HepG2 (cell line): ENCODE measurements around the gene C9orf43. TPM values are rescaled to one million over a fixed set of nuclear protein-coding genes. Genes with fewer than 3 reads are reported as not detected.

Experiments
- ATAC-seq: fragments of 200-7000 bp; cut with Tn5 transposase; 3 replicates; pipeline ENCODE4 v1.9.1; 2020; ENCODE audit warnings: mild to moderate bottlenecking, moderate library complexity
- BruUV-seq: library from RNA; stranded (reverse); fragments of 400-500 nt; replicated peaks from 2 replicates; lab custom pipeline; 2021; lab: Mats Ljungman, UMichigan
- CTCF ChIA-PET: fragments of 300-600 bp; formaldehyde crosslinking; extraction: SDS; loops from one replicate; lab custom pipeline; 2021; ENCODE audit warnings: low total read pairs, inconsistent platforms, low intra/inter-chr PET ratio; lab: Yijun Ruan, JAX
- POLR2A ChIA-PET: fragments of 350-600 bp; sonication (Branson Sonifier 250); formaldehyde crosslinking; loops from one replicate; lab custom pipeline; 2020; ENCODE audit warnings: antibody characterized with exemption, inconsistent platforms; lab: Yijun Ruan, JAX
- DNase-seq: peaks from one replicate; pipeline ENCODE4 v3.0.0-alpha.2; 2015; ENCODE audit warnings: low spot score
- FAIRE-seq: peaks from 3 replicates; lab custom pipeline; 2011; peaks lifted over from hg19 to GRCh38; lab: Jason Lieb, UNC
- H2AFZ ChIP-seq: one replicate; pipeline ENCODE4 v1.6.1; 2011; ENCODE audit warnings: low read length, inconsistent platforms
- H3K27ac ChIP-seq: fragments of 300-600 bp; 3 replicates; pipeline ENCODE4 v1.8.0; 2011; ENCODE audit warnings: mixed run types, mild to moderate bottlenecking, mixed read lengths, low read length, inconsistent platforms; ENCODE audit not compliant: insufficient read depth; ENCODE audit errors: extremely low read length
- H3K27me3 ChIP-seq, 2 experiments: fragments of 200-600 bp in 1 of 2; 2 replicates in 1 of 2; 3 replicates in 1 of 2; pipeline versions ENCODE4 v1.6.0 to v1.8.0; 2011; ENCODE audit warnings: low read length in 2 of 2, mild to moderate bottlenecking in 2 of 2, moderate library complexity in 2 of 2, inconsistent platforms in 1 of 2; ENCODE audit not compliant: insufficient read depth in 2 of 2, control insufficient read depth in 1 of 2
- H3K36me3 ChIP-seq, 2 experiments: fragments of 200-600 bp in 1 of 2; replicated peaks in 1 of 2; 2 replicates in 1 of 2; 3 replicates in 1 of 2; pipeline versions ENCODE4 v1.5.1 to v1.8.0; 2011; ENCODE audit warnings: low read length in 2 of 2, inconsistent platforms in 1 of 2; ENCODE audit not compliant: insufficient read depth in 2 of 2, control insufficient read depth in 1 of 2
- H3K4me1 ChIP-seq: 2 replicates; pipeline ENCODE4 v1.5.1; 2012; ENCODE audit warnings: low read length, inconsistent platforms; ENCODE audit not compliant: insufficient read depth
- H3K4me2 ChIP-seq: 2 replicates; pipeline ENCODE4 v1.6.0; 2011; ENCODE audit warnings: low read depth, low read length, inconsistent platforms
- H3K4me3 ChIP-seq, 3 experiments: fragments of 200-600 bp in 1 of 3; sonication (generic), shearing (Covaris generic) in 1 of 3; replicated peaks in 1 of 3; 2 replicates each; pipeline ENCODE4 v1.5.1; 2011 to 2016; ENCODE audit warnings: low read length in 3 of 3, inconsistent platforms in 2 of 3, low read depth in 2 of 3, mild to moderate bottlenecking in 2 of 3, control low read depth in 1 of 3, mixed read lengths in 1 of 3; ENCODE audit not compliant: insufficient read depth in 1 of 3
- H3K79me2 ChIP-seq: one replicate; pipeline ENCODE4 v1.6.1; 2011; ENCODE audit warnings: low read length, inconsistent platforms; ENCODE audit not compliant: insufficient read depth
- H3K9ac ChIP-seq: 2 replicates; pipeline ENCODE4 v1.6.0; 2011; ENCODE audit warnings: mild to moderate bottlenecking, low read depth, low read length, inconsistent platforms; ENCODE audit not compliant: insufficient read depth
- H3K9me3 ChIP-seq: 2 replicates; pipeline ENCODE4 v1.5.1; 2012; ENCODE audit warnings: mild to moderate bottlenecking, low read length
- H4K20me1 ChIP-seq: 2 replicates; pipeline ENCODE4 v1.6.0; 2011; ENCODE audit warnings: inconsistent platforms, mild to moderate bottlenecking, low read length, moderate library complexity; ENCODE audit not compliant: insufficient read depth
- ATM ChIP-seq: fragments of 450-650 bp; IDR thresholded peaks from 2 replicates; pipeline ENCODE4 v1.7.1; 2017; ENCODE audit warnings: mild to moderate bottlenecking, borderline replicate concordance
- HIVEP1 ChIP-seq: sonication (generic); formaldehyde crosslinking; IDR thresholded peaks from 2 replicates; pipeline ENCODE4 v1.4.0; 2020; ENCODE audit warnings: mild to moderate bottlenecking, missing genetic modification reagents
- TEAD3 ChIP-seq: optimal IDR thresholded peaks from 2 replicates; pipeline ENCODE3; 2016; ENCODE audit warnings: borderline replicate concordance
- YY1 ChIP-seq: IDR thresholded peaks from 2 replicates; pipeline ENCODE4 v1.6.1; 2011; ENCODE audit warnings: low read length, low read depth, moderate library complexity, mild to moderate bottlenecking; ENCODE audit not compliant: insufficient read depth, insufficient replicate concordance
- ZFP1 ChIP-seq: IDR thresholded peaks from 2 replicates; pipeline ENCODE4 v1.6.1; 2016
- WGBS: methylation state at CpG from one replicate; pipeline ENCODE4 v1.1.6; 2017; ENCODE audit warnings: low lambda C conversion rate; 5-methylcytosine and 5-hydroxymethylcytosine counted together
- in situ Hi-C: cut with HindIII; loops from 2 replicates; pipeline ENCODE4 v1.10.0; 2017; ENCODE audit warnings: low pct_unique_long_range_greater_than_20kb; ENCODE audit not compliant: extremely low pct_ligation_motif_present
- intact Hi-C: fragments of 100-400 bp; cut with micrococcal nuclease; formaldehyde crosslinking; loops from one replicate; pipeline ENCODE4 v1.10.0; 2022; ENCODE audit not compliant: unreplicated experiment
- polyA plus RNA-seq, 8 experiments: library from polyadenylated mRNA; depleted of rRNA in 3 of 8; stranded (reverse) in 7 of 8; unstranded in 1 of 8; fragments of >200 nt; fragmentation: Illumina TruSeq in 4 of 8; extraction: Trizol in 4 of 8; gene quantifications; 2 replicates each; pipeline versions ENCODE4 v1.2.1 to v1.2.3, GENCODE V29; 2011 to 2016; ENCODE audit warnings: low read depth in 4 of 8, missing spikeins in 1 of 8, mixed read lengths in 1 of 8; ENCODE audit not compliant: insufficient read depth in 1 of 8
- total RNA-seq, 5 experiments: library from RNA; depleted of rRNA; stranded (reverse); fragments of >200 nt; fragmentation: Illumina TruSeq; extraction: Trizol; gene quantifications; 2 replicates each; pipeline ENCODE4 v1.2.3, GENCODE V29; 2016; ENCODE audit warnings: low read depth in 1 of 5
- TF ChIP-seq, protein P1 (sequence below): sonication (generic); formaldehyde crosslinking; IDR thresholded peaks from 2 replicates; pipeline ENCODE4 v1.5.1; 2020; ENCODE audit warnings: mild to moderate bottlenecking, missing genetic modification reagents, moderate library complexity

The C9orf43 gene
- total and polyA plus RNA-seq, 2 of the 13 experiments (the other 11 are each of a cell fraction or from before 2014, with no cell fraction given), result 0.24 to 0.31 TPM

- H3K9ac ChIP-seq, result no peak overlapping the region
- no peak overlapping the region for H3K4me2 ChIP-seq
- H2AFZ ChIP-seq, result no peak overlapping the region
- DNase-seq, result no peak
- CTCF ChIA-PET, result no interaction called here
- H3K9me3 ChIP-seq, result no peaks in the 10 kb centered on the region
- WGBS, result 92% methylated on average over 2 of the region's 4 CpGs
- H3K27ac ChIP-seq, result no peak overlapping the region
- FAIRE-seq, result no peak
- BruUV-seq, result no TSS peak
- no peak for ATAC-seq
- no peaks in the 10 kb centered on the region for H4K20me1 ChIP-seq
- in situ Hi-C loops, result no loop called here
- no peak overlapping the region for H3K4me3 ChIP-seq
- intact Hi-C loops, result no loop called here
- POLR2A ChIA-PET, result no interaction called here
- H3K79me2 ChIP-seq, result peaks cover 46% of the 10 kb centered on the region
- peaks cover 22% of the 10 kb centered on the region for H3K4me1 ChIP-seq
- peaks cover 2 to 43% of the 10 kb centered on the region in 2 experiments; a peak in 4 of 5 replicates for H3K36me3 ChIP-seq
- TF ChIP-seq TEAD3 (CRISPR knock-in tag), result no peak
- no peak for TF ChIP-seq HIVEP1
- TF ChIP-seq, protein P1, sequence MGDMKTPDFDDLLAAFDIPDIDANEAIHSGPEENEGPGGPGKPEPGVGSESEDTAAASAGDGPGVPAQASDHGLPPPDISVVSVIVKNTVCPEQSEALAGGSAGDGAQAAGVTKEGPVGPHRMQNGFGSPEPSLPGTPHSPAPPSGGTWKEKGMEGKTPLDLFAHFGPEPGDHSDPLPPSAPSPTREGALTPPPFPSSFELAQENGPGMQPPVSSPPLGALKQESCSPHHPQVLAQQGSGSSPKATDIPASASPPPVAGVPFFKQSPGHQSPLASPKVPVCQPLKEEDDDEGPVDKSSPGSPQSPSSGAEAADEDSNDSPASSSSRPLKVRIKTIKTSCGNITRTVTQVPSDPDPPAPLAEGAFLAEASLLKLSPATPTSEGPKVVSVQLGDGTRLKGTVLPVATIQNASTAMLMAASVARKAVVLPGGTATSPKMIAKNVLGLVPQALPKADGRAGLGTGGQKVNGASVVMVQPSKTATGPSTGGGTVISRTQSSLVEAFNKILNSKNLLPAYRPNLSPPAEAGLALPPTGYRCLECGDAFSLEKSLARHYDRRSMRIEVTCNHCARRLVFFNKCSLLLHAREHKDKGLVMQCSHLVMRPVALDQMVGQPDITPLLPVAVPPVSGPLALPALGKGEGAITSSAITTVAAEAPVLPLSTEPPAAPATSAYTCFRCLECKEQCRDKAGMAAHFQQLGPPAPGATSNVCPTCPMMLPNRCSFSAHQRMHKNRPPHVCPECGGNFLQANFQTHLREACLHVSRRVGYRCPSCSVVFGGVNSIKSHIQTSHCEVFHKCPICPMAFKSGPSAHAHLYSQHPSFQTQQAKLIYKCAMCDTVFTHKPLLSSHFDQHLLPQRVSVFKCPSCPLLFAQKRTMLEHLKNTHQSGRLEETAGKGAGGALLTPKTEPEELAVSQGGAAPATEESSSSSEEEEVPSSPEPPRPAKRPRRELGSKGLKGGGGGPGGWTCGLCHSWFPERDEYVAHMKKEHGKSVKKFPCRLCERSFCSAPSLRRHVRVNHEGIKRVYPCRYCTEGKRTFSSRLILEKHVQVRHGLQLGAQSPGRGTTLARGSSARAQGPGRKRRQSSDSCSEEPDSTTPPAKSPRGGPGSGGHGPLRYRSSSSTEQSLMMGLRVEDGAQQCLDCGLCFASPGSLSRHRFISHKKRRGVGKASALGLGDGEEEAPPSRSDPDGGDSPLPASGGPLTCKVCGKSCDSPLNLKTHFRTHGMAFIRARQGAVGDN (CRISPR knock-in tag), result peak; percentile 19; the same call in 1 of the 2 replicates
- TF ChIP-seq ZFP1 (CRISPR knock-in tag), result no peak
- no peaks in the 10 kb centered on the region for H3K27me3 ChIP-seq
Observed at GRCh38 chr9:113476511-113476916, 66.0 kb downstream of the C9orf43 start.

- ChIA-PET POLR2A (no interaction called here), CTCF (no interaction called here)
- intact Hi-C loops, result no loop called here
- Histone ChIP-seq H3K4me2 (no peak overlapping the region), H3K9ac (no peak overlapping the region), H4K20me1 (no peaks in the 10 kb centered on the region), H3K4me1 (peaks cover 22% of the 10 kb centered on the region), H3K4me3 (no peak overlapping the region), H3K27ac (no peak overlapping the region), H3K27me3 (no peaks in the 10 kb centered on the region), H2AFZ (no peak overlapping the region), H3K36me3 (peaks cover 2 to 41% of the 10 kb centered on the region in 2 experiments; a peak in 4 of 5 replicates), H3K9me3 (no peaks in the 10 kb centered on the region), H3K79me2 (peaks cover 41% of the 10 kb centered on the region)
- no peak for ATAC-seq
- WGBS, result 100% methylated on average over 4 of the region's 4 CpGs
- BruUV-seq, result no TSS peak
- no peak for DNase-seq
- in situ Hi-C loops, result no loop called here
- no peak for FAIRE-seq
- no peak for TF ChIP-seq YY1
- no peak for TF ChIP-seq ATM
Observed at GRCh38 chr9:113477058-113477457, 66.5 kb downstream of the C9orf43 start.
